Jurkat, Clone E6-1 (cell line): ENCODE data around the gene MYOM1.
"Not testable (repeated sequence)": the region's sequence is repeated elsewhere in the genome, so short reads cannot be mapped to it uniquely, and the experiment has no call there.

Source experiments
- DNase-seq: peaks from one replicate; pipeline ENCODE4 v3.0.0-alpha.2; 2011; ENCODE audit warnings: low read depth, low spot score
- H3K4me3 ChIP-seq: 2 replicates; pipeline ENCODE4 v1.5.1; 2011; ENCODE audit warnings: mild to moderate bottlenecking, low read length, control low read depth, moderate library complexity

MYOM1 gene

GRCh38 chr18:3054214-3054613 lies 165.6 kb downstream of the MYOM1 start:
- DNase-seq: no peak
- H3K4me3 ChIP-seq: no peak overlapping the region

- no peak for DNase-seq
- no peak overlapping the region for H3K4me3 ChIP-seq
Measured at GRCh38 chr18:3053081-3053480, 166.7 kb downstream of the MYOM1 start.

GRCh38 chr18:3052411-3052758 lies 167.4 kb downstream of the MYOM1 start:
- no peak for DNase-seq
- H3K4me3 ChIP-seq: no peak overlapping the region

GRCh38 chr18:3051718-3052410 lies 167.9 kb downstream of the MYOM1 start:
- no peak for DNase-seq
- no peak overlapping the region for H3K4me3 ChIP-seq

- H3K4me3 ChIP-seq, DNase-seq: not testable (repeated sequence)
Measured at GRCh38 chr18:3049897-3050454, 169.8 kb downstream of the MYOM1 start.

GRCh38 chr18:3048820-3049349 lies 170.9 kb downstream of the MYOM1 start:
- DNase-seq: no peak
- no peak overlapping the region for H3K4me3 ChIP-seq

GRCh38 chr18:3048121-3048520 lies 171.6 kb downstream of the MYOM1 start:
- DNase-seq: no peak
- H3K4me3 ChIP-seq: no peak overlapping the region

GRCh38 chr18:3046216-3046808 lies 173.5 kb downstream of the MYOM1 start:
- no peak overlapping the region for H3K4me3 ChIP-seq
- DNase-seq: no peak

- no peak for DNase-seq
- no peak overlapping the region for H3K4me3 ChIP-seq
Measured at GRCh38 chr18:3044931-3045698, 174.7 kb downstream of the MYOM1 start.

GRCh38 chr18:3042379-3042778 lies 177.4 kb downstream of the MYOM1 start:
- DNase-seq: no peak
- no peak overlapping the region for H3K4me3 ChIP-seq

- DNase-seq: no peak
- H3K4me3 ChIP-seq: no peak overlapping the region
Measured at GRCh38 chr18:3041843-3042242, 177.9 kb downstream of the MYOM1 start.

- DNase-seq: no peak
Measured at GRCh38 chr18:3040881-3041280, 178.9 kb downstream of the MYOM1 start.

GRCh38 chr18:3040173-3040572 lies 179.6 kb downstream of the MYOM1 start:
- no peak for DNase-seq
- no peak overlapping the region for H3K4me3 ChIP-seq

More at GRCh38 chr18:3040881-3041280, 178.9 kb downstream of the MYOM1 start:
- no peak overlapping the region for H3K4me3 ChIP-seq

- no peak overlapping the region for H3K4me3 ChIP-seq
- no peak for DNase-seq
Measured at GRCh38 chr18:3037423-3037915, 182.3 kb downstream of the MYOM1 start.

GRCh38 chr18:3036108-3036507 lies 183.7 kb downstream of the MYOM1 start:
- no peak overlapping the region for H3K4me3 ChIP-seq
- no peak for DNase-seq

GRCh38 chr18:3035635-3036034 lies 184.1 kb downstream of the MYOM1 start:
- H3K4me3 ChIP-seq: no peak overlapping the region
- DNase-seq: no peak

GRCh38 chr18:3032721-3033120 lies 187.0 kb downstream of the MYOM1 start:
- DNase-seq: no peak
- H3K4me3 ChIP-seq: no peak overlapping the region

- H3K4me3 ChIP-seq: no peak overlapping the region
- DNase-seq: no peak
Measured at GRCh38 chr18:3029215-3029952, 190.4 kb downstream of the MYOM1 start.

GRCh38 chr18:3028115-3028514 lies 191.7 kb downstream of the MYOM1 start:
- H3K4me3 ChIP-seq, DNase-seq: not testable (repeated sequence)
